ENCODE measurements around the gene TNFRSF6B. TPM values are rescaled to one million over a fixed set of nuclear protein-coding genes. Genes with fewer than 3 reads are reported as not detected.
A peak's percentile ranks its signal among the peaks of the same experiment; 100 is the strongest.

Gene TNFRSF6B
- total RNA-seq, 1 experiment from 2014 or later, result not detected

GRCh38 chr20:63686492-63687321 is 9.7 kb upstream of the TNFRSF6B start:
- H3K27me3 ChIP-seq (ENCODE audit: control insufficient read depth, insufficient read depth, low read length), result no peaks in the 10 kb centered on the region
- peak overlapping the region; percentile 39; the same call in 1 of the 2 replicates for H3K27ac ChIP-seq (ENCODE audit: low read length)
- no peak overlapping the region for H3K4me3 ChIP-seq (ENCODE audit: low read depth in 2 of 2, low read length in 2 of 2)
- intact Hi-C loops (cut with micrococcal nuclease; ENCODE audit: unreplicated experiment), result no loop called here
- in situ Hi-C loops (cut with HindIII; ENCODE audit: low pct_unique_long_range_greater_than_20kb, low sequenced_read_pairs), result no loop called here
- H3K36me3 ChIP-seq (ENCODE audit: control insufficient read depth, insufficient read depth, low read length), result no peaks in the 10 kb centered on the region
- peaks cover 43% of the 10 kb centered on the region for H3K4me1 ChIP-seq (ENCODE audit: control insufficient read depth, insufficient read depth, low read length)
- ChIA-PET POLR2A (interaction anchor here (0.6 kb wide), 1 partner anchor 45 kb away, joined by 3 read pairs; no protein-coding TSS in a partner anchor), CTCF (interaction anchor here (0.7 kb wide), 1 partner anchor 22 kb away, joined by 3 read pairs; no protein-coding TSS in a partner anchor)
- TF ChIP-seq, protein P1, sequence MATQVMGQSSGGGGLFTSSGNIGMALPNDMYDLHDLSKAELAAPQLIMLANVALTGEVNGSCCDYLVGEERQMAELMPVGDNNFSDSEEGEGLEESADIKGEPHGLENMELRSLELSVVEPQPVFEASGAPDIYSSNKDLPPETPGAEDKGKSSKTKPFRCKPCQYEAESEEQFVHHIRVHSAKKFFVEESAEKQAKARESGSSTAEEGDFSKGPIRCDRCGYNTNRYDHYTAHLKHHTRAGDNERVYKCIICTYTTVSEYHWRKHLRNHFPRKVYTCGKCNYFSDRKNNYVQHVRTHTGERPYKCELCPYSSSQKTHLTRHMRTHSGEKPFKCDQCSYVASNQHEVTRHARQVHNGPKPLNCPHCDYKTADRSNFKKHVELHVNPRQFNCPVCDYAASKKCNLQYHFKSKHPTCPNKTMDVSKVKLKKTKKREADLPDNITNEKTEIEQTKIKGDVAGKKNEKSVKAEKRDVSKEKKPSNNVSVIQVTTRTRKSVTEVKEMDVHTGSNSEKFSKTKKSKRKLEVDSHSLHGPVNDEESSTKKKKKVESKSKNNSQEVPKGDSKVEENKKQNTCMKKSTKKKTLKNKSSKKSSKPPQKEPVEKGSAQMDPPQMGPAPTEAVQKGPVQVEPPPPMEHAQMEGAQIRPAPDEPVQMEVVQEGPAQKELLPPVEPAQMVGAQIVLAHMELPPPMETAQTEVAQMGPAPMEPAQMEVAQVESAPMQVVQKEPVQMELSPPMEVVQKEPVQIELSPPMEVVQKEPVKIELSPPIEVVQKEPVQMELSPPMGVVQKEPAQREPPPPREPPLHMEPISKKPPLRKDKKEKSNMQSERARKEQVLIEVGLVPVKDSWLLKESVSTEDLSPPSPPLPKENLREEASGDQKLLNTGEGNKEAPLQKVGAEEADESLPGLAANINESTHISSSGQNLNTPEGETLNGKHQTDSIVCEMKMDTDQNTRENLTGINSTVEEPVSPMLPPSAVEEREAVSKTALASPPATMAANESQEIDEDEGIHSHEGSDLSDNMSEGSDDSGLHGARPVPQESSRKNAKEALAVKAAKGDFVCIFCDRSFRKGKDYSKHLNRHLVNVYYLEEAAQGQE (IDR thresholded peaks at IDR 0.05; ENCODE audit: insufficient read depth in 1 of 2, low read depth in 2 of 2, low read length in 1 of 2), result no peak
- TF ChIP-seq SIN3A (IDR thresholded peaks at IDR 0.05; ENCODE audit: borderline replicate concordance, insufficient read depth, low read depth, low read length) (no peak), TCF7L2 (IDR thresholded peaks at IDR 0.05; ENCODE audit: low read depth, low read length) (no peak), POLR2AphosphoS5 (IDR thresholded peaks at IDR 0.05; ENCODE audit: low read depth, low read length) (peak; percentile 22; the same call in 1 of the 2 replicates)
- no peaks in the 10 kb centered on the region for H3K9me3 ChIP-seq (ENCODE audit: control insufficient read depth, insufficient read depth, low read depth, low read length)
- no peak for ATAC-seq
- DNase-seq (ENCODE audit: low read depth, low spot score), result no peak
- BruUV-seq (replicated peaks), result no TSS peak

GRCh38 chr20:63687419-63688178 is 8.9 kb upstream of the TNFRSF6B start:
- in situ Hi-C loops (cut with HindIII; ENCODE audit: low pct_unique_long_range_greater_than_20kb, low sequenced_read_pairs) (no loop called here), intact Hi-C loops (cut with micrococcal nuclease; ENCODE audit: unreplicated experiment) (no loop called here)
- Histone ChIP-seq H3K36me3 (ENCODE audit: control insufficient read depth, insufficient read depth, low read length) (no peaks in the 10 kb centered on the region), H3K9me3 (ENCODE audit: control insufficient read depth, insufficient read depth, low read depth, low read length) (no peaks in the 10 kb centered on the region), H3K4me3 (ENCODE audit: low read depth in 2 of 2, low read length in 2 of 2) (no peak overlapping the region), H3K27me3 (ENCODE audit: control insufficient read depth, insufficient read depth, low read length) (no peaks in the 10 kb centered on the region), H3K27ac (ENCODE audit: low read length) (peak overlapping the region; percentile 29; the same call in 1 of the 2 replicates), H3K4me1 (ENCODE audit: control insufficient read depth, insufficient read depth, low read length) (peaks cover 34% of the 10 kb centered on the region)
- BruUV-seq (replicated peaks), result no TSS peak
- DNase-seq (ENCODE audit: low read depth, low spot score) (no peak), ATAC-seq (no peak)
- POLR2A ChIA-PET, result interaction anchor here (0.6 kb wide), 1 partner anchor 46 kb away, joined by 3 read pairs; no protein-coding TSS in a partner anchor
- CTCF ChIA-PET, result no interaction called here
- no peak for TF ChIP-seq SIN3A (IDR thresholded peaks at IDR 0.05; ENCODE audit: borderline replicate concordance, insufficient read depth, low read depth, low read length)

DNA sequence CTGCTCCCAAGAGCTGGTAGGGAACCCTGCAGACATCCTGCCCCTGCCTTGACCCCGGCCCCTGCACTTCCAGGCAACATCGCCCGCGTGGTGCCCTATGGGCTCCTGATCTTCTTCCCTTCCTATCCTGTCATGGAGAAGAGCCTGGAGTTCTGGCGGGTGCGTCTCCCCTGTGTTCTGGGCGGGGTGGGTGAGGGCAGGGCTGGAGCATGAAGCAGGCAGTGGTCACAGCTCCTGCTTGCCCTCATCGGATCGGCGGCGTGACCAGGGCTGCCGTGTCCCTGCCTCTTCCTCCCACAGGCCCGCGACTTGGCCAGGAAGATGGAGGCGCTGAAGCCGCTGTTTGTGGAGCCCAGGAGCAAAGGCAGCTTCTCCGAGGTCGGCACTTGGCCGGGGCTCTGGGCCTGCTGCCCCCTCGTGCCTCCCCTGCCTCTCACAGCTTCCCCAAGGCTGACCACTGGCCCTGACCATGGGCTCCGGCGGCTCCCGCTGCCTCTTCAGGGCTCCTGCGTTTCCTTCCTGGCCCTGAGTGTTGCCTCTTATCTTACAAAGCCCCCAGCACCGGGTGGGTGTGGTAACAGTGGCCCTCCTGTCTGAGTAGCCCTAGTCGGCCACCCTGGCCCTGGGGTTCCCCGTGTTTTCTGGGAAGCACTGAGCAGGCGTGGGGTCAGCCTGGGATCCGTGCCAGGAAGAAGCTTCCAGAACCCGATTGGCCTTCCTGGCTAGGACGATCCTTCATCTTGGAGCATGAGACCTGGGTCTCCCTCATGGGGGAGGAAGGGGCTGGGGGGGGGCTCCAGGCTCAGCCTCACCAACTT is 8.0 kb upstream of the TNFRSF6B start:
- H3K27ac ChIP-seq (ENCODE audit: low read length), result 0 out of 2 replicates have a peak overlapping the region, but pooled peaks have one; percentile 29
- TF ChIP-seq SIN3A (IDR thresholded peaks at IDR 0.05; ENCODE audit: borderline replicate concordance, insufficient read depth, low read depth, low read length) (0 out of 2 replicates have a peak, but pooled peaks have one; percentile 25), CTCF (IDR thresholded peaks at IDR 0.05) (no peak)
- H3K9me3 ChIP-seq (ENCODE audit: control insufficient read depth, insufficient read depth, low read depth, low read length), result no peaks in the 10 kb centered on the region
- in situ Hi-C loops (cut with HindIII; ENCODE audit: low pct_unique_long_range_greater_than_20kb, low sequenced_read_pairs), result no loop called here
- POLR2A ChIA-PET, result no interaction called here
- CTCF ChIA-PET, result no interaction called here
- H3K4me1 ChIP-seq (ENCODE audit: control insufficient read depth, insufficient read depth, low read length), result peaks cover 26% of the 10 kb centered on the region
- no peak overlapping the region for H3K4me3 ChIP-seq (ENCODE audit: low read depth in 2 of 2, low read length in 2 of 2)
- no peak for ATAC-seq
- DNase-seq (ENCODE audit: low read depth, low spot score), result no peak
- intact Hi-C loops (cut with micrococcal nuclease; ENCODE audit: unreplicated experiment), result no loop called here
- H3K36me3 ChIP-seq (ENCODE audit: control insufficient read depth, insufficient read depth, low read length), result no peaks in the 10 kb centered on the region
- no TSS peak for BruUV-seq (replicated peaks)
- H3K27me3 ChIP-seq (ENCODE audit: control insufficient read depth, insufficient read depth, low read length), result no peaks in the 10 kb centered on the region

Measured in Panc1 (cell line).